ENCODE results near the gene NLRP8.

DNA sequence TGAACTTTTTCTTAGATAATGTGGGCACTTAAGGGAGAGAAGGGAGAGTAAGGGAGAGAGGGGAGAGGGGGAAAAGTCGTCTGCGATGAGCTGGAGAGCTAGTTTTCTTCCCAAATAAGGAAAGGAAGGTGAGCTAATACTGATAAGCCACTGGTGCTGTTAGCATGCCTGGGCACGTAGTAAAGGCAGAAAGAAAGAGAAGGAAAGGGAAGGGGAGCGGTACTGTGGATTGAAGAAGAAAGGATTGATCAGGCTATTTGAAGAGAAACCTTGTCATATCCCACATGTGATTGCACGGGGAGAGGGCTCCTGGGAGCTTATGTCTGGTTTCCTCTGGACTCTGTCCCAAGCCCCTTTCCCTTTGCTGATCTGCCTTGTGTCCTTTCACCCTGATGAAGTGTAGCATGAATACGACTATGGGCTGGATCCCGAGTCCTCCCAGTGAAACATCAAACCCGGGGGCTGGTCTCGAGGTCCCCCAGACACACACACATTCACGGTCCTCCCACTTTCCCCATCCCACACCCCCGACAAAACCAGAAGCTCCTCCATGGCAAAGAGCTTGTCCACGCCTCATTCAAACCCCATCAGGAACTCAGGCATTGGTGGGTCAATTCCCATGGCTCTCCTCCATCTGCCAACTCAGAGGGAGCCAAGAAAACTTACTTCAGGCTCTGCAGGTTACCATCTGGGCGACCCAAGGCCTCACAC lies 46.1 kb upstream of the NLRP8 start:
- TF ChIP-seq POLR2AphosphoS5 (IDR thresholded peaks at IDR 0.05; ENCODE audit: low read depth) (no peak), GABPA (IDR thresholded peaks at IDR 0.05; ENCODE audit: low read depth) (no peak)
- TF ChIP-seq, protein P1, sequence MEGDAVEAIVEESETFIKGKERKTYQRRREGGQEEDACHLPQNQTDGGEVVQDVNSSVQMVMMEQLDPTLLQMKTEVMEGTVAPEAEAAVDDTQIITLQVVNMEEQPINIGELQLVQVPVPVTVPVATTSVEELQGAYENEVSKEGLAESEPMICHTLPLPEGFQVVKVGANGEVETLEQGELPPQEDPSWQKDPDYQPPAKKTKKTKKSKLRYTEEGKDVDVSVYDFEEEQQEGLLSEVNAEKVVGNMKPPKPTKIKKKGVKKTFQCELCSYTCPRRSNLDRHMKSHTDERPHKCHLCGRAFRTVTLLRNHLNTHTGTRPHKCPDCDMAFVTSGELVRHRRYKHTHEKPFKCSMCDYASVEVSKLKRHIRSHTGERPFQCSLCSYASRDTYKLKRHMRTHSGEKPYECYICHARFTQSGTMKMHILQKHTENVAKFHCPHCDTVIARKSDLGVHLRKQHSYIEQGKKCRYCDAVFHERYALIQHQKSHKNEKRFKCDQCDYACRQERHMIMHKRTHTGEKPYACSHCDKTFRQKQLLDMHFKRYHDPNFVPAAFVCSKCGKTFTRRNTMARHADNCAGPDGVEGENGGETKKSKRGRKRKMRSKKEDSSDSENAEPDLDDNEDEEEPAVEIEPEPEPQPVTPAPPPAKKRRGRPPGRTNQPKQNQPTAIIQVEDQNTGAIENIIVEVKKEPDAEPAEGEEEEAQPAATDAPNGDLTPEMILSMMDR (IDR thresholded peaks at IDR 0.05; ENCODE audit: insufficient read depth, low read length), result no peak
- TF ChIP-seq, protein P2, sequence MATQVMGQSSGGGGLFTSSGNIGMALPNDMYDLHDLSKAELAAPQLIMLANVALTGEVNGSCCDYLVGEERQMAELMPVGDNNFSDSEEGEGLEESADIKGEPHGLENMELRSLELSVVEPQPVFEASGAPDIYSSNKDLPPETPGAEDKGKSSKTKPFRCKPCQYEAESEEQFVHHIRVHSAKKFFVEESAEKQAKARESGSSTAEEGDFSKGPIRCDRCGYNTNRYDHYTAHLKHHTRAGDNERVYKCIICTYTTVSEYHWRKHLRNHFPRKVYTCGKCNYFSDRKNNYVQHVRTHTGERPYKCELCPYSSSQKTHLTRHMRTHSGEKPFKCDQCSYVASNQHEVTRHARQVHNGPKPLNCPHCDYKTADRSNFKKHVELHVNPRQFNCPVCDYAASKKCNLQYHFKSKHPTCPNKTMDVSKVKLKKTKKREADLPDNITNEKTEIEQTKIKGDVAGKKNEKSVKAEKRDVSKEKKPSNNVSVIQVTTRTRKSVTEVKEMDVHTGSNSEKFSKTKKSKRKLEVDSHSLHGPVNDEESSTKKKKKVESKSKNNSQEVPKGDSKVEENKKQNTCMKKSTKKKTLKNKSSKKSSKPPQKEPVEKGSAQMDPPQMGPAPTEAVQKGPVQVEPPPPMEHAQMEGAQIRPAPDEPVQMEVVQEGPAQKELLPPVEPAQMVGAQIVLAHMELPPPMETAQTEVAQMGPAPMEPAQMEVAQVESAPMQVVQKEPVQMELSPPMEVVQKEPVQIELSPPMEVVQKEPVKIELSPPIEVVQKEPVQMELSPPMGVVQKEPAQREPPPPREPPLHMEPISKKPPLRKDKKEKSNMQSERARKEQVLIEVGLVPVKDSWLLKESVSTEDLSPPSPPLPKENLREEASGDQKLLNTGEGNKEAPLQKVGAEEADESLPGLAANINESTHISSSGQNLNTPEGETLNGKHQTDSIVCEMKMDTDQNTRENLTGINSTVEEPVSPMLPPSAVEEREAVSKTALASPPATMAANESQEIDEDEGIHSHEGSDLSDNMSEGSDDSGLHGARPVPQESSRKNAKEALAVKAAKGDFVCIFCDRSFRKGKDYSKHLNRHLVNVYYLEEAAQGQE (IDR thresholded peaks at IDR 0.05; ENCODE audit: insufficient replicate concordance, low read depth), result no peak
